GM06990 (cell line): ENCODE results near the gene S100A3.

Experiments
- DNase-seq: peaks from one replicate; pipeline ENCODE4 v3.0.0-alpha.2; 2011; ENCODE audit not compliant: insufficient read length; ENCODE audit errors: extremely low read depth
- H3K27me3 ChIP-seq: replicated peaks from 2 replicates; pipeline ENCODE4 v1.6.0; 2011; ENCODE audit warnings: low read length; ENCODE audit not compliant: control insufficient read depth, insufficient read depth
- H3K36me3 ChIP-seq: 2 replicates; pipeline ENCODE4 v1.5.1; 2011; ENCODE audit warnings: low read length; ENCODE audit not compliant: control insufficient read depth, insufficient read depth
- H3K4me3 ChIP-seq: replicated peaks from 2 replicates; pipeline ENCODE4 v1.5.1; 2011; ENCODE audit warnings: low read depth, mild to moderate bottlenecking, control low read depth, low read length
- CTCF ChIP-seq: IDR thresholded peaks from 2 replicates; pipeline ENCODE4 v1.5.1; 2011; ENCODE audit warnings: low read length, control low read depth, mild to moderate bottlenecking, inconsistent platforms; ENCODE audit not compliant: insufficient read depth, poor library complexity, severe bottlenecking

Gene S100A3

GRCh38 chr1:153561466-153561985 is 12.5 kb upstream of the S100A3 start:
- H3K36me3 ChIP-seq = no peaks in the 10 kb centered on the region

GRCh38 chr1:153560771-153561465 is 11.9 kb upstream of the S100A3 start:
- no peak for DNase-seq
- no peak for TF ChIP-seq CTCF
- Histone ChIP-seq H3K36me3 (no peaks in the 10 kb centered on the region), H3K4me3 (no peak overlapping the region), H3K27me3 (no peaks in the 10 kb centered on the region)

More at GRCh38 chr1:153561466-153561985, 12.5 kb upstream of the S100A3 start:
- no peak overlapping the region for H3K4me3 ChIP-seq
- H3K27me3 ChIP-seq = no peaks in the 10 kb centered on the region
- no peak for TF ChIP-seq CTCF
- no peak for DNase-seq

- no peaks in the 10 kb centered on the region for H3K27me3 ChIP-seq
- no peaks in the 10 kb centered on the region for H3K36me3 ChIP-seq
- no peak overlapping the region for H3K4me3 ChIP-seq
- DNase-seq = no peak
- no peak for TF ChIP-seq CTCF
These were observed 11.2 kb upstream of the S100A3 start for GRCh38 chr1:153560241-153560640.

GRCh38 chr1:153557877-153558276 is 8.8 kb upstream of the S100A3 start:
- no peaks in the 10 kb centered on the region for H3K36me3 ChIP-seq
- no peak for DNase-seq

GRCh38 chr1:153556348-153556747 is 7.3 kb upstream of the S100A3 start:
- no peaks in the 10 kb centered on the region for H3K36me3 ChIP-seq
- no peak for DNase-seq
- no peak overlapping the region for H3K4me3 ChIP-seq
- TF ChIP-seq CTCF = no peak
- H3K27me3 ChIP-seq = no peaks in the 10 kb centered on the region

More at GRCh38 chr1:153557877-153558276, 8.8 kb upstream of the S100A3 start:
- Histone ChIP-seq H3K4me3 (no peak overlapping the region), H3K27me3 (no peaks in the 10 kb centered on the region)
- no peak for TF ChIP-seq CTCF
